A549 (cell line): ENCODE data around the gene SLFN12L. TPM values are rescaled to one million over a fixed set of nuclear protein-coding genes. Genes with fewer than 3 reads are reported as not detected.
"Not testable (repeated sequence)": the region's sequence is repeated elsewhere in the genome, so short reads cannot be mapped to it uniquely, and the experiment has no call there.

ENCODE experiments used
- ATAC-seq, 2 experiments: fragments of 200-7000 bp in 1 of 2; fragments of >200 bp in 1 of 2; cut with Nextera tagmentation in 1 of 2; cut with Tn5 transposase in 1 of 2; 3 replicates each; pipeline versions ENCODE4 v1.8.0 to v1.9.1; 2018 to 2020; ENCODE audit warnings: mild to moderate bottlenecking in 1 of 2, moderate library complexity in 1 of 2
- CTCF ChIA-PET: fragments of 300-600 bp; sonication (Branson Sonifier 250); formaldehyde crosslinking; extraction: SDS; loops from one replicate; lab custom pipeline; 2021; ENCODE audit warnings: antibody characterized with exemption, inconsistent platforms; lab: Yijun Ruan, JAX
- POLR2A ChIA-PET: fragments of 350-600 bp; formaldehyde crosslinking; extraction: SDS; loops from one replicate; lab custom pipeline; 2021; ENCODE audit warnings: antibody characterized with exemption, inconsistent platforms; lab: Yijun Ruan, JAX
- DNase-seq, 2 experiments: peaks; one replicate each; pipeline versions ENCODE4 v3.0.0 to v3.0.0-alpha.2; 2011 to 2016; ENCODE audit warnings: low read depth in 1 of 2, low spot score in 1 of 2
- FAIRE-seq: peaks from 2 replicates; lab custom pipeline; 2011; peaks lifted over from hg19 to GRCh38; lab: Jason Lieb, UNC
- H3K27ac ChIP-seq, 2 experiments: fragments of >200 bp; sonication (Bioruptor Twin); formaldehyde crosslinking; 3 replicates each; pipeline ENCODE4 v1.5.1; 2016 to 2017
- H3K4me1 ChIP-seq: fragments of >200 bp; sonication (Bioruptor Twin); formaldehyde crosslinking; 3 replicates; pipeline ENCODE4 v1.6.1; 2016
- H3K4me2 ChIP-seq: fragments of >200 bp; sonication (Bioruptor Twin); formaldehyde crosslinking; 3 replicates; pipeline ENCODE4 v1.6.1; 2016
- H3K4me3 ChIP-seq: fragments of >200 bp; sonication (Bioruptor Twin); formaldehyde crosslinking; 3 replicates; pipeline ENCODE4 v1.5.1; 2016
- H3K9me3 ChIP-seq: fragments of >200 bp; sonication (Bioruptor Twin); formaldehyde crosslinking; 3 replicates; pipeline ENCODE4 v1.6.1; 2016
- CHD4 ChIP-seq: fragments of 200-600 bp; sonication (generic); IDR thresholded peaks from 2 replicates; pipeline ENCODE4 v1.6.1; 2016; ENCODE audit warnings: antibody characterized with exemption, mild to moderate bottlenecking, borderline replicate concordance
- E2F6 ChIP-seq: IDR thresholded peaks from 2 replicates; pipeline ENCODE4 v1.6.1; 2012; ENCODE audit warnings: low read depth, borderline replicate concordance
- EHMT2 ChIP-seq: fragments of 200-600 bp; sonication (generic); IDR thresholded peaks from 2 replicates; pipeline ENCODE4 v1.6.1; 2016; ENCODE audit warnings: antibody characterized with exemption, low read depth, mild to moderate bottlenecking, moderate library complexity
- EP300 ChIP-seq, 2 experiments: fragments of >200 bp; sonication (Bioruptor Twin); formaldehyde crosslinking; IDR thresholded peaks; 2 replicates in 1 of 2; 3 replicates in 1 of 2; pipeline ENCODE4 v1.6.1; 2016 to 2017
- FOSL2 ChIP-seq, 2 experiments: fragments of 450-650 bp in 1 of 2; fragments of >200 bp in 1 of 2; sonication (Bioruptor Twin) in 1 of 2; formaldehyde crosslinking; IDR thresholded peaks; 2 replicates each; pipeline versions ENCODE4 v1.5.0 to v1.6.1; 2016 to 2020; ENCODE audit warnings: mild to moderate bottlenecking in 1 of 2, moderate library complexity in 1 of 2
- HES2 ChIP-seq: fragments of >200 bp; sonication (Bioruptor Twin); formaldehyde crosslinking; IDR thresholded peaks from 2 replicates; pipeline ENCODE4 v1.6.1; 2016
- HMGXB4 ChIP-seq: fragments of 250-450 bp; sonication (Bioruptor Pico); IDR thresholded peaks from 2 replicates; pipeline ENCODE4 v1.5.0; 2021; ENCODE audit warnings: mild to moderate bottlenecking, moderate library complexity, borderline replicate concordance
- HOXB13 ChIP-seq: fragments of 250-450 bp; sonication (Bioruptor Pico); IDR thresholded peaks from 2 replicates; pipeline ENCODE4 v1.5.0; 2020; ENCODE audit warnings: low read depth, mild to moderate bottlenecking, moderate library complexity
- JUN ChIP-seq, 2 experiments: fragments of >200 bp; sonication (Bioruptor Twin); formaldehyde crosslinking; IDR thresholded peaks; 2 replicates in 1 of 2; 3 replicates in 1 of 2; pipeline ENCODE4 v1.6.1; 2016 to 2017
- KDM1A ChIP-seq: fragments of 200-600 bp; sonication (generic); IDR thresholded peaks from 2 replicates; pipeline ENCODE4 v1.6.1; 2016; ENCODE audit warnings: low read depth, mild to moderate bottlenecking
- KDM5A ChIP-seq: fragments of 200-600 bp; sonication (generic); IDR thresholded peaks from 2 replicates; pipeline ENCODE4 v1.6.1; 2016; ENCODE audit warnings: antibody characterized with exemption, mild to moderate bottlenecking
- MAFK ChIP-seq: fragments of 450-650 bp; IDR thresholded peaks from 2 replicates; pipeline ENCODE4 v1.6.1; 2014; ENCODE audit not compliant: partially characterized antibody
- NR3C1 ChIP-seq: fragments of >200 bp; sonication (Bioruptor Twin); formaldehyde crosslinking; IDR thresholded peaks from 3 replicates; pipeline ENCODE4 v1.6.1; 2017
- PHF8 ChIP-seq: fragments of 200-600 bp; sonication (generic); IDR thresholded peaks from 2 replicates; pipeline ENCODE4 v1.6.1; 2016; ENCODE audit warnings: low read depth, mild to moderate bottlenecking, antibody characterized with exemption, moderate library complexity, borderline replicate concordance
- POLR2AphosphoS2 ChIP-seq: conservative IDR thresholded peaks from 2 replicates; pipeline ENCODE4 v1.6.1; 2012; ENCODE audit warnings: low read length, improper control_type of control experiment, inconsistent platforms
- RARB ChIP-seq: fragments of 250-450 bp; sonication (Bioruptor Pico); IDR thresholded peaks from 2 replicates; pipeline ENCODE4 v1.8.0; 2021; ENCODE audit warnings: mild to moderate bottlenecking, moderate library complexity
- TFCP2L1 ChIP-seq: fragments of 250-450 bp; sonication (Bioruptor Pico); IDR thresholded peaks from 2 replicates; pipeline ENCODE4 v1.5.0; 2021; ENCODE audit warnings: mild to moderate bottlenecking
- ZNF302 ChIP-seq: fragments of 250-450 bp; sonication (Bioruptor Pico); IDR thresholded peaks from 2 replicates; pipeline ENCODE4 v1.9.0; 2021; ENCODE audit warnings: inconsistent platforms, mild to moderate bottlenecking, moderate library complexity
- WGBS: methylation state at CpG from one replicate; pipeline ENCODE4 v1.1.6; 2017; ENCODE audit errors: missing lambda C conversion rate; 5-methylcytosine and 5-hydroxymethylcytosine counted together
- polyA plus RNA-seq, 4 experiments: library from polyadenylated mRNA; depleted of rRNA in 3 of 4; stranded (reverse); fragments of >200 nt; fragmentation: RNase III in 1 of 4; extraction: RNeasy Plus Mini Kit Qiagen cat#74134 plus additional on column Dnase treatment in 1 of 4; gene quantifications; 2 replicates in 3 of 4; 3 replicates in 1 of 4; pipeline ENCODE4 v1.2.3, GENCODE V29; 2011 to 2017
- TF ChIP-seq, protein P1 (sequence below): IDR thresholded peaks from 2 replicates; pipeline ENCODE4 v1.6.1; 2012

SLFN12L gene
- polyA plus RNA-seq, 2 of the 4 experiments (the other 2 are of a cell fraction) = not detected

DNA sequence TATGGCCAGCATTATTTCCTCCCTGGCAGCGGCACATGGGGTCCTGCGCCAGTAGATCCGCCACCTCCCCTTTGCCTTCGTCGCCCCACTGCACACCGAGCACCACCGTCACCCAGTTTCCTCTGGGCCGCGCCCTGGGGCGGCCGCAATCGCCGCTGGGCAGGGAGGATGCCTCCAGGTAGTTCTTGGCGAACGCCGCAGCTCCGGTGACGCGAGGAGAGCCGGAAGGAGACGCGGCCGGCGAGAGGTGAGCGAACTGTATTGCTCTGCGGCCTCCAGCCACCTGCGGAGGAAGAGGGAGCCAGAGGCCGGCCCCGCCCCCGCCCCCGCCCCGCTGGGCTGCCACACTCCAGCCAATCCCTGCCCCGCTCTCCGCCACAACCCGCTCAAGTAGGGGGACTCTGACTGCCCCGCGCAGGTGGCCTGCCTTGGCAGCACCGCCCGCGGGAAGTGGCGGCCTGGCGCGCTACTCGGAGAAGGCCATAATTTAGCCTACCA lies 77.1 kb downstream of the SLFN12L start:
- CTCF ChIA-PET = no interaction called here
- WGBS = 51% methylated on average over 37 of the region's 44 CpGs
- H3K4me1 ChIP-seq = no peaks in the 10 kb centered on the region
- peak; percentile 83 to 90 for ATAC-seq
- peak overlapping the region; percentile 72 for H3K4me2 ChIP-seq
- no peak for TF ChIP-seq RARB
- TF ChIP-seq, all 56 proteins: peak for 0
- FAIRE-seq (no peak), DNase-seq (peak; percentile 41 to 42)
- POLR2A ChIA-PET = no interaction called here
- no peaks in the 10 kb centered on the region for H3K9me3 ChIP-seq
- H3K4me3 ChIP-seq = peak overlapping the region; percentile 37
- H3K27ac ChIP-seq = no peak overlapping the region

DNA sequence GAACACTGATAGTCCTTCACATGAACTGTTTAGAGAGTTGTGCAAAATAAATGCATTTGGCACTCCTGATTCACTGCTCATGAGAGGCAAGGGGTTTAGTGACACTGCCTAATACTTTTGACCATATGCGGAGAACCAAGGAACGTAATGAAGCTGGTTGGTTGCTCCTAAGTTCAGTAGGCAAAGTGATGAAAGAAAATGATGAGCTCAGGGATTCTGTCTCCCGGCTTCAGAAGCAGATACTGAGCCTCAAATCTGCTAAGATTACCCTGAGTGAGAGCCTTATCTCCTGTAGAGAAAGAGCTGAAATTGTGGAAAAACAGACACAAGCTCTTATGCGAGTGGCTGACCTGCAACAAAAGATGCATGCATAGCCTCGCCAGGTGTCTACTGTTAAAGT lies 83.4 kb downstream of the SLFN12L start:
- H3K9me3 ChIP-seq, CTCF ChIA-PET, H3K4me2 ChIP-seq, FAIRE-seq, POLR2A ChIA-PET, ATAC-seq, H3K27ac ChIP-seq: not testable (repeated sequence)
- 46% methylated on average over 5 of the region's 5 CpGs for WGBS
- TF ChIP-seq MAFK = peak; percentile 74
- TF ChIP-seq, all 56 proteins: peak for 1; not testable (repeated sequence) for 55
- not testable (repeated sequence) for H3K4me1 ChIP-seq, DNase-seq, H3K4me3 ChIP-seq

DNA sequence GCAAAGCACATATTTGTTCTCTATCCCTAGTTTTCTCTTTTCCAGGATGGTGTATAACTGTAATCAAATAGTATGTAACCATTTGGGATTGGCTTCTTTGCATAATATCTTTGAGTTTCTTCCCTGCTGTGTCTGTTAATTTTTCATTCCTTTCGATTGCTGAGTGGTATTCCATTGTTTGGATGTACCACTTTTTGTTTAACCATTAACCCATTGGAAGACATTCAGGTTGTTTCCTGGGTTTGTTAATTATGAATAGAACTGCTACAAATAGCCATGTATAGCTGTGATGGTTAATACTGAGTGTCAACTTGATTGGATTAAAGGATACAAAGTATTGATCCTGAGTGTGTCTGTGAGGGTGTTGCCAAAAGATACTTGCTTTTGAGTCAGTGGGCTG lies 84.3 kb downstream of the SLFN12L start:
- DNase-seq = no peak
- H3K27ac ChIP-seq = no peak overlapping the region
- WGBS = 7% methylated on average over 1 of the region's 1 CpG
- TF ChIP-seq EHMT2 = no peak
- TF ChIP-seq EP300 (IDR thresholded peaks at IDR 0.05) = no peak
- TF ChIP-seq HOXB13 (CRISPR knock-in tag) = no peak
- TF ChIP-seq, protein P1, sequence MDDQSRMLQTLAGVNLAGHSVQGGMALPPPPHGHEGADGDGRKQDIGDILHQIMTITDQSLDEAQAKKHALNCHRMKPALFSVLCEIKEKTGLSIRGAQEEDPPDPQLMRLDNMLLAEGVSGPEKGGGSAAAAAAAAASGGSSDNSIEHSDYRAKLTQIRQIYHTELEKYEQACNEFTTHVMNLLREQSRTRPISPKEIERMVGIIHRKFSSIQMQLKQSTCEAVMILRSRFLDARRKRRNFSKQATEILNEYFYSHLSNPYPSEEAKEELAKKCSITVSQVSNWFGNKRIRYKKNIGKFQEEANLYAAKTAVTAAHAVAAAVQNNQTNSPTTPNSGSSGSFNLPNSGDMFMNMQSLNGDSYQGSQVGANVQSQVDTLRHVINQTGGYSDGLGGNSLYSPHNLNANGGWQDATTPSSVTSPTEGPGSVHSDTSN = no peak
- no peak for TF ChIP-seq E2F6
- TF ChIP-seq PHF8 = no peak
- TF ChIP-seq POLR2AphosphoS2 = no peak
- no peak for TF ChIP-seq FOSL2 (IDR thresholded peaks at IDR 0.05)
- TF ChIP-seq FOSL2 (CRISPR knock-in tag; IDR thresholded peaks at IDR 0.05) = no peak
- no peak for TF ChIP-seq CHD4
- no peak for TF ChIP-seq HMGXB4
- no peak for TF ChIP-seq KDM5A
- no peak for TF ChIP-seq ZNF302
- TF ChIP-seq HES2 = no peak
- TF ChIP-seq JUN (IDR thresholded peaks at IDR 0.05) = no peak
- TF ChIP-seq NR3C1 = no peak
- no peak for TF ChIP-seq TFCP2L1 (CRISPR knock-in tag)
- TF ChIP-seq KDM1A = no peak
- CTCF ChIA-PET = no interaction called here
- 0 out of 3 replicates have a peak, but pooled peaks cover 5% of the 10 kb centered on the region for H3K9me3 ChIP-seq
- H3K4me2 ChIP-seq = no peak overlapping the region
- H3K4me1 ChIP-seq = no peaks in the 10 kb centered on the region
- no peak for ATAC-seq
- no peak overlapping the region for H3K4me3 ChIP-seq
- POLR2A ChIA-PET = no interaction called here
- no peak for FAIRE-seq
